B cell (primary cell): ENCODE data around the gene TPBGL. TPM values are rescaled to one million over a fixed set of nuclear protein-coding genes. Genes with fewer than 3 reads are reported as not detected.

Experiments
- ATAC-seq: fragments of 200-7000 bp; cut with Tn5 transposase; one replicate; pipeline ENCODE4 v1.10.0; 2021; ENCODE audit warnings: low read depth, mild to moderate bottlenecking, moderate number of reproducible peaks, moderate library complexity
- CTCF ChIA-PET: fragments of 350-600 bp; sonication (Branson Sonifier 250); formaldehyde crosslinking; loops from one replicate; lab custom pipeline; 2021; ENCODE audit warnings: antibody characterized with exemption, inconsistent platforms; lab: Charles Lee
- POLR2A ChIA-PET: fragments of 350-600 bp; sonication (Branson Sonifier 250); formaldehyde crosslinking; loops from one replicate; lab custom pipeline; 2021; ENCODE audit warnings: antibody characterized with exemption; lab: Charles Lee
- DNase-seq: peaks from one replicate; pipeline ENCODE4 v3.0.0; 2013
- H2AFZ ChIP-seq: 2 replicates; pipeline ENCODE4 v1.6.1; 2012; ENCODE audit warnings: mild to moderate bottlenecking, low read depth, low read length; ENCODE audit not compliant: insufficient read depth, poor library complexity, severe bottlenecking
- H3K27ac ChIP-seq, 2 donors: 1 replicate in 1 of 2; 2 replicates in 1 of 2; pipeline ENCODE4 v1.5.1; 2012 to 2013; ENCODE audit warnings: low read length in 2 of 2, mild to moderate bottlenecking in 2 of 2, moderate library complexity in 1 of 2
- H3K27me3 ChIP-seq, 4 experiments: fragments of 200-600 bp in 1 of 4; sonication (generic) in 1 of 4; replicated peaks in 1 of 4; 1 replicate in 2 of 4; 2 replicates in 2 of 4; pipeline versions ENCODE4 v1.6.1 to v1.7.0; 2013 to 2016; ENCODE audit warnings: low read length in 3 of 4, mild to moderate bottlenecking in 2 of 4, mixed read lengths in 1 of 4, moderate library complexity in 1 of 4; ENCODE audit not compliant: insufficient read depth in 4 of 4, control insufficient read depth in 3 of 4; ENCODE audit errors: control extremely low read depth in 1 of 4
- H3K36me3 ChIP-seq, 2 experiments: replicated peaks in 1 of 2; 1 replicate in 1 of 2; 2 replicates in 1 of 2; pipeline versions ENCODE4 v1.6.1 to v1.7.1; 2013; ENCODE audit warnings: low read length in 1 of 2; ENCODE audit not compliant: insufficient read depth in 2 of 2, control insufficient read depth in 1 of 2; ENCODE audit errors: control extremely low read depth in 1 of 2, extremely low read depth in 1 of 2
- H3K4me1 ChIP-seq, 2 donors: fragments of 200-600 bp in 1 of 2; sonication (generic) in 1 of 2; 1 replicate in 1 of 2; 2 replicates in 1 of 2; pipeline versions ENCODE4 v1.5.1 to v1.6.1; 2013 to 2017; ENCODE audit warnings: low read length in 2 of 2; ENCODE audit not compliant: control insufficient read depth in 2 of 2, insufficient read depth in 2 of 2
- H3K4me2 ChIP-seq: replicated peaks from 2 replicates; pipeline ENCODE3; 2012; ENCODE audit warnings: mild to moderate bottlenecking, low read depth, low read length; ENCODE audit not compliant: poor library complexity, severe bottlenecking
- H3K4me3 ChIP-seq, 5 experiments: fragments of 200-600 bp in 1 of 5; sonication (generic) in 1 of 5; 1 replicate in 3 of 5; 2 replicates in 2 of 5; pipeline versions ENCODE4 v1.5.1 to v1.7.0; 2011 to 2016; ENCODE audit warnings: low read length in 4 of 5, mild to moderate bottlenecking in 4 of 5, low read depth in 2 of 5, control low read depth in 1 of 5, moderate library complexity in 1 of 5; ENCODE audit not compliant: insufficient read depth in 1 of 5; ENCODE audit errors: control extremely low read depth in 1 of 5, extremely low read depth in 1 of 5
- H3K79me2 ChIP-seq: fragments of 200-600 bp; sonication (generic); one replicate; pipeline ENCODE4 v1.6.0; 2016; ENCODE audit warnings: low read length; ENCODE audit not compliant: control insufficient read depth, insufficient read depth
- H3K9ac ChIP-seq: fragments of 200-600 bp; sonication (generic); 2 replicates; pipeline ENCODE4 v1.6.1; 2017; ENCODE audit warnings: mild to moderate bottlenecking, low read length, moderate library complexity
- H3K9me3 ChIP-seq, 3 donors: one replicate each; pipeline versions ENCODE4 v1.6.1 to v1.7.1; 2013; ENCODE audit warnings: low read length in 2 of 3; ENCODE audit not compliant: control insufficient read depth in 2 of 3, insufficient read depth in 1 of 3; ENCODE audit errors: control extremely low read depth in 1 of 3
- H4K20me1 ChIP-seq: 2 replicates; pipeline ENCODE4 v1.6.0; 2012; ENCODE audit warnings: mild to moderate bottlenecking, low read length; ENCODE audit not compliant: insufficient read depth, control insufficient read depth, poor library complexity, severe bottlenecking
- H3K27ac Mint-ChIP-seq: one replicate; pipeline ENCODE4 v1.8.0; 2021; ENCODE audit warnings: mixed read lengths
- H3K27me3 Mint-ChIP-seq: one replicate; pipeline ENCODE4 v1.8.0; 2021; ENCODE audit warnings: mixed read lengths
- H3K4me1 Mint-ChIP-seq: one replicate; pipeline ENCODE4 v1.8.0; 2021; ENCODE audit warnings: mixed read lengths
- H3K4me3 Mint-ChIP-seq: one replicate; pipeline ENCODE4 v1.8.0; 2021; ENCODE audit warnings: mixed read lengths
- H3K9me3 Mint-ChIP-seq: one replicate; pipeline ENCODE4 v1.8.0; 2022; ENCODE audit warnings: mixed read lengths; ENCODE audit not compliant: insufficient read depth
- CTCF ChIP-seq: fragments of 200-600 bp; IDR thresholded peaks from one replicate; pipeline ENCODE4 v1.8.0; 2022; ENCODE audit warnings: antibody characterized with exemption, mild to moderate bottlenecking
- EZH2 ChIP-seq: IDR thresholded peaks from 2 replicates; pipeline ENCODE4 v1.6.1; 2012; ENCODE audit warnings: borderline replicate concordance, low read depth, mild to moderate bottlenecking, moderate library complexity, low read length; ENCODE audit not compliant: insufficient read depth, poor library complexity, severe bottlenecking
- WGBS: methylation state at CpG from one replicate; pipeline ENCODE4 v1.1.5; 2013; ENCODE audit warnings: missing lambda C conversion rate; ENCODE audit not compliant: insufficient coverage; 5-methylcytosine and 5-hydroxymethylcytosine counted together
- intact Hi-C: fragments of 100-400 bp; cut with micrococcal nuclease; formaldehyde crosslinking; loops from one replicate; pipeline ENCODE4 v1.10.0; 2022
- polyA plus RNA-seq: library from polyadenylated mRNA; depleted of rRNA; stranded (reverse); fragments of >200 nt; gene quantifications from 2 replicates; pipeline ENCODE4 v1.2.3, GENCODE V29; 2012
- total RNA-seq, 2 donors: library from RNA; stranded (reverse); fragments of 120-200 nt in 1 of 2; gene quantifications; 1 replicate in 1 of 2; 2 replicates in 1 of 2; pipeline versions ENCODE4 v1.2.3 to v1.2.4, GENCODE V29; 2013 to 2022

Gene TPBGL
- total and polyA plus RNA-seq, 2 donors (not counting 1 experiment from before 2014, with no cell fraction given): not detected

GRCh38 chr11:75194147-75194546 lies 46.4 kb upstream of the TPBGL start:
- no peak for ATAC-seq
- Histone ChIP-seq H3K4me2 (no peak overlapping the region), H3K36me3 (no peaks in the 10 kb centered on the region), H2AFZ (no peak overlapping the region), H3K9ac (no peak overlapping the region), H3K4me3 (no peak overlapping the region), H3K4me1 (no peaks in the 10 kb centered on the region), H3K79me2 (no peaks in the 10 kb centered on the region), H3K27ac (no peak overlapping the region), H3K27me3 (no peaks in the 10 kb centered on the region), H4K20me1 (no peaks in the 10 kb centered on the region), H3K9me3 (no peaks in the 10 kb centered on the region)
- H3K4me1 Mint-ChIP-seq: no peaks in the 10 kb centered on the region
- TF ChIP-seq EZH2: no peak
- TF ChIP-seq CTCF: no peak
- H3K27ac Mint-ChIP-seq: no peak overlapping the region
- POLR2A ChIA-PET: no interaction called here
- no peak for DNase-seq
- intact Hi-C loops: no loop called here
- H3K9me3 Mint-ChIP-seq: no peaks in the 10 kb centered on the region
- H3K27me3 Mint-ChIP-seq: peaks cover 4% of the 10 kb centered on the region
- WGBS: 66% methylated on average over 4 of the region's 5 CpGs
- no peak overlapping the region for H3K4me3 Mint-ChIP-seq
- CTCF ChIA-PET: interaction anchor here (1.7 kb wide), 1 partner anchor 11 kb away, joined by 5 read pairs; no protein-coding TSS in a partner anchor

GRCh38 chr11:75195167-75195962 lies 45.2 kb upstream of the TPBGL start:
- 92% methylated on average over 4 of the region's 7 CpGs for WGBS
- H3K4me1 ChIP-seq: no peaks in the 10 kb centered on the region
- no peaks in the 10 kb centered on the region for H3K36me3 ChIP-seq
- intact Hi-C loops: no loop called here
- Mint-ChIP-seq H3K4me3 (no peak overlapping the region), H3K4me1 (no peaks in the 10 kb centered on the region), H3K9me3 (no peaks in the 10 kb centered on the region), H3K27ac (no peak overlapping the region), H3K27me3 (peaks cover 4% of the 10 kb centered on the region)
- TF ChIP-seq CTCF: no peak
- no peak for TF ChIP-seq EZH2
- H3K9ac ChIP-seq: no peak overlapping the region
- no peaks in the 10 kb centered on the region for H3K79me2 ChIP-seq
- H3K9me3 ChIP-seq: no peaks in the 10 kb centered on the region
- ChIA-PET POLR2A (no interaction called here), CTCF (interaction anchor here (0.7 to 1.7 kb wide), 3 partner anchors 10 to 55 kb away, joined by 3 to 5 read pairs (median 3); no protein-coding TSS in a partner anchor)
- no peak overlapping the region for H2AFZ ChIP-seq
- ATAC-seq (no peak), DNase-seq (no peak)
- no peaks in the 10 kb centered on the region for H4K20me1 ChIP-seq
- no peak overlapping the region for H3K4me2 ChIP-seq
- no peaks in the 10 kb centered on the region for H3K27me3 ChIP-seq
- no peak overlapping the region for H3K4me3 ChIP-seq
- H3K27ac ChIP-seq: no peak overlapping the region
